ENCODE measurements around the gene EPHB1.

- no peak for TF ChIP-seq NFIC (IDR thresholded peaks at IDR 0.05; ENCODE audit: borderline replicate concordance)
- no peak for TF ChIP-seq REST (IDR thresholded peaks at IDR 0.05; ENCODE audit: low read depth, low read length)
- TF ChIP-seq EP300 (IDR thresholded peaks at IDR 0.05; ENCODE audit: borderline replicate concordance in 1 of 2, low read depth in 1 of 2, low read length in 1 of 2) = no peak
- TF ChIP-seq CTCF (IDR thresholded peaks at IDR 0.05) = no peak
- no peak for TF ChIP-seq RAD21 (IDR thresholded peaks at IDR 0.05; ENCODE audit: low read length)
- no peak for TF ChIP-seq FOXJ3 (CRISPR knock-in tag; IDR thresholded peaks at IDR 0.05)
- TF ChIP-seq SIN3A (IDR thresholded peaks at IDR 0.05; ENCODE audit: borderline replicate concordance, low read depth, low read length) = no peak
- no peak for TF ChIP-seq EZH2phosphoT487 (IDR thresholded peaks at IDR 0.05; ENCODE audit: borderline replicate concordance, low read depth)
- TF ChIP-seq NRF1 (IDR thresholded peaks at IDR 0.05; ENCODE audit: low read depth, low read length) = no peak
- TF ChIP-seq MXI1 (IDR thresholded peaks at IDR 0.05; ENCODE audit: low read depth, low read length) = no peak
- no peak for TF ChIP-seq POLR2AphosphoS5 (IDR thresholded peaks at IDR 0.05; ENCODE audit: low read depth, low read length)
Measured at GRCh38 chr3:135215516-135215915, 420.5 kb downstream of the EPHB1 start.
